NCI-H2107 treated with DMSO at 0.1 percent for 48 hours (cell line): Measurements from ENCODE around the gene MEP1B.

Source experiments
- DNase-seq: peaks from one replicate; lab custom pipeline; 2025; ENCODE audit not compliant: unreplicated experiment; lab: John Stamatoyannopoulos, UW

Gene MEP1B

DNA sequence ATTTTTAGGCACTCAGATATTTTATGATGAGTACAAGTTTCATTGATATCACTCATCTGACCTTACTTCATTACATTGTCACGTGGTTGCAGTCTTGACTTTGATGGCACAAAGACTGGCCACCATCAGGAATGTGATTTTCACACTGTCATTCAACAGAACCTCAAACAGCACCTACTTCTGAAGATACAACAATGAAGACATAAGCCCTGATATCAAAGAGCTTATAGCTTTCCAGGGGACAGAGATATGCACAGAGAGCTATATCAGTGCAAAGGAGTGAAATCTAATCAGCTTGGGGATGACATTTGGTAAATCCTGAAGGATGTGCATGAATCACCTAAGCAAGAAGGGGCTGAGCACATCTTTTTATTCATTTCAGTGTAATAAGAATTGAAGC is 72.3 kb downstream of the MEP1B start:
- DNase-seq = no peak

DNA sequence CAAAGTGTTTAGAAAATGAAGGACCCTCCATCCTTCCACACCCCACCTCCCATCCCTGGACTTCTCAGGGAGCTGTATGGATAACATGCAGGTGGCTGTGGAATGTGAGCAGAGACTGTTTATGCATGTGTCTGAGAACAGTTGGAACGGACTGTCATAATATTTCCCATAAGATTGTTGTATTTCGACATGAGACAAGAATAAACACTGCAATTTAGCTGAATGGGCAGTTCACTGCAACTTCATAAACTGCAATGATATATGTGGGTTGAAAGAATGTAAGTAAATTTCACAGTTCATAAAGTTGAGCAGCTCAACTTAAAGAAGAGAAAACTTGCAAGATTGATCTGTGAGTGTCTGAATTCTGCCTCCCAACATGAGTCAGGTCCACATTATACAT is 74.6 kb downstream of the MEP1B start:
- DNase-seq = no peak

- DNase-seq = no peak
Measured at GRCh38 chr18:32267463-32267862, 77.6 kb downstream of the MEP1B start.
